ENCODE data around the gene OR6C76.
"Not testable (repeated sequence)": the region's sequence is repeated elsewhere in the genome, so short reads cannot be mapped to it uniquely, and the experiment has no call there.

Gene OR6C76

DNA sequence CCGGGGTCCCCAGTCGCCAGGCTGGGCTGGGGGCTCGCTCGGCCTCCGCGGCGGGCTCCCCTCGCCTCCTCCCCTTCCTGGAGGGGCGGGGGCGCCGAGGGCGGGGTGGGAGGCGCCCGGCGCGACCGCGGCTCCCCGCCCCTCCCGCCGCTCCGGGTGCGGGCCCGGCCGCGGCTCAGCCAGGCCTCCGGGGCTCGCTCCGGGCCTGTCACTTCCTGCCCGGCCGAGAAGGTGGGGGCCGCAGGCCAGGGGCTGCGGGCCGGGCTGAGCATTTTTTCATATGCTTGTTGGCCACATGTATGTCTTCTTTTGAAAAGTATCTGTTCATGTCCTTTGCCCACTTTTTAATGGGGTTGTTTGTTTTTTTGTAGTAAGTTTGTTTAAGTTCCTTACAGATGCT lies 11.2 kb upstream of the OR6C76 start:
- DNase-seq; H3K9me3 ChIP-seq (ENCODE audit: control insufficient read depth, low read length); H3K27ac ChIP-seq (ENCODE audit: insufficient read depth, low read length, poor library complexity, severe bottlenecking); H3K27me3 ChIP-seq (replicated peaks; ENCODE audit: control insufficient read depth, insufficient read depth, low read length, poor library complexity, severe bottlenecking); H3K36me3 ChIP-seq (ENCODE audit: control insufficient read depth, insufficient read depth, low read length); H3K4me3 ChIP-seq (ENCODE audit: insufficient read depth, low read depth, low read length, poor library complexity, severe bottlenecking); H3K4me1 ChIP-seq (ENCODE audit: control insufficient read depth, insufficient read depth, low read length, poor library complexity, severe bottlenecking): not testable (repeated sequence)

DNA sequence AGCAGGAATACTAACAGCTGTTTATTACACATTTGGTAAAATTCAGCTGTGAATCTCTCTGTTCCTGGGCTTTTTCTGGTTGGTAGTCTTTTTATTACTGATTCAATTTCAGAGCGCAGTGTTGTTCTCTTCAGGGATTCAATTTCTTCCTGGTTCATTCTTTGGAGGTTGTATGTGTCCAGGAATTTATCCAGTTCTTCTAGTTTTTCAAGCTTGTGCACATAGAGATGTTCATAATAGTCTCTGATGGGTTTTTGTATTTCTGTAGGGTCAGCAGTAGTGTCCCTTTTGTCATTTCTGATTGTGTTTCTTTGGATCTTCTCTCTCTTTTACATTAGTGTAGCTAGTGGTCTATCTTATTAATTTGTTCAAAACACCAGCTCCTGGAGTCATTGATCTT lies 9.1 kb upstream of the OR6C76 start:
- no peak for DNase-seq
- H3K9me3 ChIP-seq (ENCODE audit: control insufficient read depth, low read length): no peaks in the 10 kb centered on the region
- H3K4me1 ChIP-seq (ENCODE audit: control insufficient read depth, insufficient read depth, low read length, poor library complexity, severe bottlenecking): no peaks in the 10 kb centered on the region
- H3K27me3 ChIP-seq (replicated peaks; ENCODE audit: control insufficient read depth, insufficient read depth, low read length, poor library complexity, severe bottlenecking): no peaks in the 10 kb centered on the region
- no peak overlapping the region for H3K4me3 ChIP-seq (ENCODE audit: insufficient read depth, low read depth, low read length, poor library complexity, severe bottlenecking)
- no peaks in the 10 kb centered on the region for H3K36me3 ChIP-seq (ENCODE audit: control insufficient read depth, insufficient read depth, low read length)
- no peak overlapping the region for H3K27ac ChIP-seq (ENCODE audit: insufficient read depth, low read length, poor library complexity, severe bottlenecking)

DNA sequence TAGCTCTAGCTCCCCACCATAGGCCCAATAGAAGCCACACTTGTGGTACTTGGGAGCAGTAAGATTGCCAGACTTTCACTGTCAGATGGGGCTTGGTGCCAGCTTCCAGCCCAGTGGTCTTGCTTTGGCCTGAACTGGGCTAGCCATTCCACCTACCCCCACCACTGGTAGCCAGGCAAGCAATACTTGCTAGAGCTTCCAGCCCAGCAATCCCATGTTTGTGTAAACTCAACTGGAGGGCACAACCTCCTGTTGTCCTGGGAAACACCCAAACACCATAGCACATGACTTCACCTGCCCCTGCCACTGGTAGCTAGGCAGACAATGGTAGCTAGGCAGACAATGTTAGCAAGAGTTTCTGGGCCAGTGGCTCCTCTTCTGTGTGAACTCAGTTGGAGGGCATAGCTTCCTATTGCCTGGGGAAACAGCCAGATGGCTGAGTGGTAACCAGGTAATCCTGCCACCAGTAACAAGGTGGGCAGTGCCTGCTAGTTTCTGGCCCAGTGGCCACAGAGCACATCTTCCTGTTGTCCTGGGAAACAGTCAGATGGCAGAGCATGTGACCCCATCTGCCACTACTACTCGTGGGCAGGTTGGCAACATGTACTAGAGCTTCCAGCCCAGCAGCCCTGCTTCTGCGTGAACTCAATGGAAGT lies 5.6 kb upstream of the OR6C76 start:
- no peaks in the 10 kb centered on the region for H3K4me1 ChIP-seq (ENCODE audit: control insufficient read depth, insufficient read depth, low read length, poor library complexity, severe bottlenecking)
- H3K27ac ChIP-seq (ENCODE audit: insufficient read depth, low read length, poor library complexity, severe bottlenecking): no peak overlapping the region
- H3K9me3 ChIP-seq (ENCODE audit: control insufficient read depth, low read length): no peaks in the 10 kb centered on the region
- no peak overlapping the region for H3K4me3 ChIP-seq (ENCODE audit: insufficient read depth, low read depth, low read length, poor library complexity, severe bottlenecking)
- no peaks in the 10 kb centered on the region for H3K27me3 ChIP-seq (replicated peaks; ENCODE audit: control insufficient read depth, insufficient read depth, low read length, poor library complexity, severe bottlenecking)
- DNase-seq: no peak
- H3K36me3 ChIP-seq (ENCODE audit: control insufficient read depth, insufficient read depth, low read length): no peaks in the 10 kb centered on the region

DNA sequence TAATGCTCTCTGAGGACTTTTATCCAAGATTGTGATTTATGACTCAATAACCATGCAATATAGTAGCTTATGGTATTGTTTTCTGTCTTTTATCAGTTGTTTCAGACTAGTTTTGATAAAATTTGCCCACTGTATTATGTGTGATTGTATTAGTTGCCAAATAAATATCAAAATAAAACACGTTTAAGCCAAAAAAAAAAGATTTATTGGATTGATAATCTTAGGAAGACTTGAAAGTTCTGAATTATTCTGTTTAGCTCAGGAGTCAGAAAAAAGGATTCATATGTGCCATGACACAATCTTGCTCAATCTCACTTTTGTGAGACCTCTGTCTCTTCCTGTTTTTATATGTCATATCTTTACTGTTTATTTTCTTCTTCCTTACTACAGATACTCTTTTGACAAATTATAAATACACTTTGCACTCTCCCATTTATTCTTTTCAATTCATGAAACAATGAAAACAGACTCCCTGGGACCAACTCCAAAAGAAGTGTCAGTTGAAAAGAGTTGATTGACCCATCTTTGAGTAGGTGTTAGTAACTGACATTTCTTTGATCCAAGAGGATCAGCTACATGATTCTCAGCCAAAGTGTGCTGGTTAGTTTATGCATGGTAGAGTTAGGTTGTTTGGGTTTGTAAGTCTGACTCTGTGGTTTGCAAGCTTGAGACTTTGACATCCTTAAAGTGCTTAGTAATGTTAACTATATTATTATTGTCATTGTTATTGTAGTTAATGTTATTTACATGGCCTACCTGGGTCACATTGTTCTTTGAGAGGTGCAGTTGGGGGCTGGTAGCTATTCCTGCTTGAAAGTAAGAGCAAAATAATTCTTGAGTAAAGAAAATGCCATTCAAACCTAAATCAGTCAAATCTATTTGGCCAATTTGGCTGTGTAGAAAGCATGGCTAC lies 2.5 kb downstream of the OR6C76 start:
- Histone ChIP-seq H3K27me3 (replicated peaks; ENCODE audit: control insufficient read depth, insufficient read depth, low read length, poor library complexity, severe bottlenecking) (no peaks in the 10 kb centered on the region), H3K36me3 (ENCODE audit: control insufficient read depth, insufficient read depth, low read length) (no peaks in the 10 kb centered on the region), H3K4me1 (ENCODE audit: control insufficient read depth, insufficient read depth, low read length, poor library complexity, severe bottlenecking) (no peaks in the 10 kb centered on the region), H3K27ac (ENCODE audit: insufficient read depth, low read length, poor library complexity, severe bottlenecking) (no peak overlapping the region), H3K9me3 (ENCODE audit: control insufficient read depth, low read length) (no peaks in the 10 kb centered on the region), H3K4me3 (ENCODE audit: insufficient read depth, low read depth, low read length, poor library complexity, severe bottlenecking) (no peak overlapping the region)
- DNase-seq: no peak

DNA sequence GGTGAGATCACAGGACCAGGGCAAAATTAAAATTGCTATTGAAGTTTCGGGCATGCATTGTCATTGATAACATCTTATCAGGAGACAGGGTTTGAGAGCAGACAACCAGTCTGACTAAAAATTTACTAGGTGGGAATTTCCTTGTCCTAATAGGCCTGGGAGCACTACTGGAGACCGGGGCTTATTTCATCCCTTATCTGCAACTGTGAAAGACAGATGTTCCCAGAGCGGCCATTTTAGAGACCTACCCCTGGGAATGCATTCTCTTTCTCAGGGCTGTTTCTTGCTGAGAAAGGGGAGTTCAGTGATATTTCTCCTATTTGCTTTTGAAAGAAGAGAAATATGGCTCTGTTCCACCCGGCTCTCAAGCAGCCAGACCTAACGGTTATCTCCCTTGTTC lies 15.2 kb downstream of the OR6C76 start:
- H3K4me1 ChIP-seq (ENCODE audit: control insufficient read depth, insufficient read depth, low read length, poor library complexity, severe bottlenecking); H3K36me3 ChIP-seq (ENCODE audit: control insufficient read depth, insufficient read depth, low read length); H3K27me3 ChIP-seq (replicated peaks; ENCODE audit: control insufficient read depth, insufficient read depth, low read length, poor library complexity, severe bottlenecking); H3K4me3 ChIP-seq (ENCODE audit: insufficient read depth, low read depth, low read length, poor library complexity, severe bottlenecking); H3K27ac ChIP-seq (ENCODE audit: insufficient read depth, low read length, poor library complexity, severe bottlenecking); DNase-seq; H3K9me3 ChIP-seq (ENCODE audit: control insufficient read depth, low read length): not testable (repeated sequence)

DNA sequence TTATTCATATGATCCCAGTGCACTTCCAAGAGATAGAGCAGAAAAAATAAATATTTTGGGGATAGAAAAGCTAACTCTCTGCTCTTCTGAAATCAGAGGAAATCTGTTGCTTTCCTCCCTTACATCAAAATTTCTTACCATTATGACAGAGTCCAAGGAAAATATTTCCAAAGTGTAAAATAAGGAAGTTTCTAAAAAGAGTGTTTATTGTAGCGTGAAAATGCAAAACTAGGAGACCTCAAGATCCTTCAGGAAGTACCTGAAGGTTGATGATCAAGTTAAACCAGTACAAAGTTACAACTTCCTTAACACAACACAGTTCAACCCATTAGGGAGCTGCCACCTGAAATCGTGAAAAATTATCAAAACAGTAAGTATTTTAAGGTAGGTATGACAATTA lies 17.7 kb downstream of the OR6C76 start, which contains the start of gene OR6C2:
Gene OR6C2, plus strand, starts transcription at position 301 of the 400 bp plus-strand sequence. CDS start 8,138 bp downstream, outside the sequence.
- Histone ChIP-seq H3K4me1 (ENCODE audit: control insufficient read depth, insufficient read depth, low read length, poor library complexity, severe bottlenecking) (no peaks in the 10 kb centered on the region), H3K9me3 (ENCODE audit: control insufficient read depth, low read length) (no peaks in the 10 kb centered on the region), H3K36me3 (ENCODE audit: control insufficient read depth, insufficient read depth, low read length) (no peaks in the 10 kb centered on the region), H3K4me3 (ENCODE audit: insufficient read depth, low read depth, low read length, poor library complexity, severe bottlenecking) (no peak within 1 kb of the TSS), H3K27ac (ENCODE audit: insufficient read depth, low read length, poor library complexity, severe bottlenecking) (no peak within 1 kb of the TSS), H3K27me3 (replicated peaks; ENCODE audit: control insufficient read depth, insufficient read depth, low read length, poor library complexity, severe bottlenecking) (no peaks in the 10 kb centered on the region)
- no peak for DNase-seq

DNA sequence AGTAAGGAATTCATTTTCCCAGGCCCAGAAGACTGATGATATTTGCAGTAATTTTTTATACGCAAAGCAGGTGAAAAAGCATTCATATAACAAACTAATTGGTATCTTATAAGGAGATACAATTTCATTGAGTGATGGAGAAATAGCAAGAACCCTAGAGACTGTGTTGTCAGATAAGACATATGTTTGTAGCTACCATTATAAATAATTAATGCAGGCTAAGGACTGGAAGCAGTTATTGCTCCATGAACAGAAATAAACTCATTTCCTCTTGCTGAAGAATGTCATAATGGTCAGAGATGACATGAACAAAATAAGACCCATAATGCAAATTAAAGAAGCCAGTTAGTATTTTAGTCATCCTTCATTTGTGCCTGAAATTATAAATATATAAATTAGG lies 19.3 kb downstream of the OR6C76 start:
- Histone ChIP-seq H3K4me3 (ENCODE audit: insufficient read depth, low read depth, low read length, poor library complexity, severe bottlenecking) (no peak overlapping the region), H3K27ac (ENCODE audit: insufficient read depth, low read length, poor library complexity, severe bottlenecking) (no peak overlapping the region), H3K4me1 (ENCODE audit: control insufficient read depth, insufficient read depth, low read length, poor library complexity, severe bottlenecking) (no peaks in the 10 kb centered on the region), H3K9me3 (ENCODE audit: control insufficient read depth, low read length) (no peaks in the 10 kb centered on the region), H3K27me3 (replicated peaks; ENCODE audit: control insufficient read depth, insufficient read depth, low read length, poor library complexity, severe bottlenecking) (no peaks in the 10 kb centered on the region), H3K36me3 (ENCODE audit: control insufficient read depth, insufficient read depth, low read length) (no peaks in the 10 kb centered on the region)
- DNase-seq: no peak

DNA sequence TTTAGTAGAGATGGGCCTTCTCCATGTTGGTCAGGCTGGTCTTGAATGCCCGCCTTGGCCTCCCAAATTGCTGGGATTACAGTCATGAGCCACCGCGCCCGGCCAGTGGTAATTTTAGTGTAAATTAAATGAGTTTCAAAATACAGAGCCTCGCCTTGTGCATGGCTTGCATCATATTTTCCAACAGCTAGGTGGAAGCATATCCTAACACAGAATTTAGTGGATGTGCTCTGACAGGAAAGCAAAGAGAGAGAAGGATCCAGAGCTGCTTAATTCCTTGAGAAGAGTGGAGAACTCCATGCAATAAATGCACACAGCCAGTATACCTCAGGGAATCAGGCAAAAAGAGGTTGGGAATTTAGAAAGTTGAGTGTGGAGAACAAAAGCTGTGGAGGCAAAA lies 20.3 kb downstream of the OR6C76 start:
- Histone ChIP-seq H3K27ac (ENCODE audit: insufficient read depth, low read length, poor library complexity, severe bottlenecking) (no peak overlapping the region), H3K9me3 (ENCODE audit: control insufficient read depth, low read length) (no peaks in the 10 kb centered on the region), H3K4me3 (ENCODE audit: insufficient read depth, low read depth, low read length, poor library complexity, severe bottlenecking) (no peak overlapping the region), H3K4me1 (ENCODE audit: control insufficient read depth, insufficient read depth, low read length, poor library complexity, severe bottlenecking) (no peaks in the 10 kb centered on the region), H3K27me3 (replicated peaks; ENCODE audit: control insufficient read depth, insufficient read depth, low read length, poor library complexity, severe bottlenecking) (no peaks in the 10 kb centered on the region), H3K36me3 (ENCODE audit: control insufficient read depth, insufficient read depth, low read length) (no peaks in the 10 kb centered on the region)
- no peak for DNase-seq

DNA sequence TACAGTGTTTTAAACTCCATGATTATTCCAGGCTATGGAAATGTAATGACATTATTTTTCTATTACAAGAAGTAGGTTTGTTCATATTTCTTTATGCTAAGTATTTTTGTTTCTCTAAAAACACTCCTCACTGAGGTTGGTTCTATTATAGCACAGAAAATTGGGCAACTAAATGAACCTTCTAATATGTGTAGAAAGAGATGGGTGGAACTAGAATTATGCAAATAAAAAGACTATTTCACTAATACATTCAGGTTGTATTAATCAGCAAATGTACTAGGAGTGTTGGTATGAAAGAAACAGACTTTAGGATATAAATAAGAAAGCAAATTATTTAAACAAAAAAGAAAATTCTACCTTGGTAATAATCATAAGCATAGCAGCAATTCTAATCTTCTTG lies 22.8 kb downstream of the OR6C76 start:
- Histone ChIP-seq H3K4me3 (ENCODE audit: insufficient read depth, low read depth, low read length, poor library complexity, severe bottlenecking) (no peak overlapping the region), H3K9me3 (ENCODE audit: control insufficient read depth, low read length) (no peaks in the 10 kb centered on the region), H3K4me1 (ENCODE audit: control insufficient read depth, insufficient read depth, low read length, poor library complexity, severe bottlenecking) (no peaks in the 10 kb centered on the region), H3K27ac (ENCODE audit: insufficient read depth, low read length, poor library complexity, severe bottlenecking) (no peak overlapping the region), H3K27me3 (replicated peaks; ENCODE audit: control insufficient read depth, insufficient read depth, low read length, poor library complexity, severe bottlenecking) (no peaks in the 10 kb centered on the region), H3K36me3 (ENCODE audit: control insufficient read depth, insufficient read depth, low read length) (no peaks in the 10 kb centered on the region)
- no peak for DNase-seq

DNA sequence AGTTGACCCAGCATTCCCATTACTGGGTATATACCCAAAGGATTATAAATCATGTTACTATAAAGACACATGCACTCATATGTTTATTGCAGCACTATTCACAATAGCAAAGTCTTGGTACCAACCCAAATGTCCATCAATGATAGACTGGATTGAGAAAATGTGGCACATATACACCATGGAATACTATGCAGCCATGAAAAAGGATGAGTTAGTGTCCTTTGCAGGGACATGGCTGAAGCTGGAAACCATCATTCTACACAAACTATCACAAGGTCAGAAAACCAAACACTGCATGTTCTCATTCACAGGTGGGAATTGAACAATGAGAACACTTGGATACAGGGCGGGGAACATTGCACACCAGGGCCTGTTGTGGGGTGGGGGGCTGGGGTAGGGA lies 38.9 kb downstream of the OR6C76 start:
- H3K27ac ChIP-seq (ENCODE audit: insufficient read depth, low read length, poor library complexity, severe bottlenecking); H3K9me3 ChIP-seq (ENCODE audit: control insufficient read depth, low read length); H3K4me1 ChIP-seq (ENCODE audit: control insufficient read depth, insufficient read depth, low read length, poor library complexity, severe bottlenecking); H3K4me3 ChIP-seq (ENCODE audit: insufficient read depth, low read depth, low read length, poor library complexity, severe bottlenecking); H3K27me3 ChIP-seq (replicated peaks; ENCODE audit: control insufficient read depth, insufficient read depth, low read length, poor library complexity, severe bottlenecking); DNase-seq; H3K36me3 ChIP-seq (ENCODE audit: control insufficient read depth, insufficient read depth, low read length): not testable (repeated sequence)
